ENCODE data around the gene CNOT8.

GRCh38 chr5:154881986-154882385, 23.6 kb downstream of the CNOT8 start:
- no peak for TF ChIP-seq EZH2 (IDR thresholded peaks at IDR 0.05; ENCODE audit: borderline replicate concordance, low read depth, low read length, severe bottlenecking)
- TF ChIP-seq CTCF (IDR thresholded peaks at IDR 0.05; ENCODE audit: borderline replicate concordance, extremely low read depth, low read length, poor library complexity, severe bottlenecking): no peak

All from DND-41 (cell line).